PC-3 (cell line): ENCODE results near the gene ARHGAP6. TPM values are rescaled to one million over a fixed set of nuclear protein-coding genes. Genes with fewer than 3 reads are reported as not detected.
A peak's percentile ranks its signal among the peaks of the same experiment; 100 is the strongest.

Experiments
- ATAC-seq: fragments of 200-7000 bp; cut with Tn5 transposase; 2 replicates; pipeline ENCODE4 v1.9.1; 2020; ENCODE audit warnings: mild to moderate bottlenecking, moderate library complexity
- BruUV-seq: library from RNA; stranded (reverse); fragments of 400-500 nt; replicated peaks from 2 replicates; lab custom pipeline; 2021; lab: Mats Ljungman, UMichigan
- CTCF ChIA-PET: fragments of 300-600 bp; sonication (Branson Sonifier 250); formaldehyde crosslinking; loops from one replicate; lab custom pipeline; 2022; ENCODE audit warnings: antibody characterized with exemption; lab: Charles Lee
- POLR2A ChIA-PET: fragments of 300-600 bp; sonication (Branson Sonifier 250); formaldehyde crosslinking; loops from one replicate; lab custom pipeline; 2022; ENCODE audit warnings: antibody characterized with exemption; ENCODE audit not compliant: unreplicated experiment; lab: Charles Lee
- DNase-seq: peaks from one replicate; pipeline ENCODE4 v3.0.0-alpha.2; 2015
- H2AFZ ChIP-seq: fragments of 300-600 bp; sonication (generic); 2 replicates; pipeline ENCODE4 v1.6.0; 2016; ENCODE audit warnings: antibody characterized with exemption, low read length
- H3F3A ChIP-seq: fragments of 300-600 bp; sonication (generic); one replicate; pipeline ENCODE4 v1.6.0; 2017; ENCODE audit warnings: antibody characterized with exemption, low read length, control low read depth, mild to moderate bottlenecking; ENCODE audit not compliant: unreplicated experiment
- H3K27ac ChIP-seq: fragments of 300-600 bp; sonication (generic); 2 replicates; pipeline ENCODE4 v1.5.1; 2016; ENCODE audit warnings: mild to moderate bottlenecking, low read length
- H3K27me3 ChIP-seq: fragments of 300-600 bp; sonication (generic); 2 replicates; pipeline ENCODE4 v1.6.1; 2016; ENCODE audit warnings: low read length, mixed read lengths
- H3K36me3 ChIP-seq: fragments of 300-600 bp; sonication (generic); 2 replicates; pipeline ENCODE4 v1.6.1; 2016; ENCODE audit warnings: low read depth, mixed run types, low read length, mixed read lengths
- H3K4me1 ChIP-seq: fragments of 300-600 bp; sonication (generic); 2 replicates; pipeline ENCODE4 v1.5.1; 2016; ENCODE audit warnings: low read length; ENCODE audit not compliant: insufficient read depth
- H3K4me2 ChIP-seq: fragments of 300-600 bp; sonication (generic); 2 replicates; pipeline ENCODE4 v1.6.0; 2016; ENCODE audit warnings: low read length
- H3K4me3 ChIP-seq: fragments of 300-600 bp; sonication (generic); 2 replicates; pipeline ENCODE4 v1.5.1; 2016; ENCODE audit warnings: mild to moderate bottlenecking, low read length, mixed read lengths
- H3K79me2 ChIP-seq: fragments of 300-600 bp; sonication (generic); 2 replicates; pipeline ENCODE4 v1.6.1; 2017; ENCODE audit warnings: low read length, mixed read lengths
- H3K9ac ChIP-seq: fragments of 300-600 bp; sonication (generic); 2 replicates; pipeline ENCODE4 v1.6.0; 2016; ENCODE audit warnings: mild to moderate bottlenecking, low read length
- H3K9me2 ChIP-seq: fragments of 300-600 bp; sonication (generic); replicated peaks from 2 replicates; pipeline ENCODE4 v1.6.1; 2016; ENCODE audit warnings: mixed run types, low read length, mixed read lengths
- H3K9me3 ChIP-seq: fragments of 300-600 bp; sonication (generic); 2 replicates; pipeline ENCODE4 v1.6.1; 2016; ENCODE audit warnings: low read length, mixed read lengths
- H4K20me1 ChIP-seq: fragments of 300-600 bp; sonication (generic); 2 replicates; pipeline ENCODE4 v1.6.1; 2016; ENCODE audit warnings: low read length, mixed read lengths
- CTCF ChIP-seq: fragments of 300-600 bp; sonication (generic); conservative IDR thresholded peaks from 2 replicates; pipeline ENCODE4 v1.5.1; 2017; ENCODE audit warnings: antibody characterized with exemption, low read depth, mild to moderate bottlenecking, low read length
- EZH2 ChIP-seq: fragments of 300-600 bp; sonication (generic); IDR thresholded peaks from one replicate; pipeline ENCODE4 v1.6.1; 2017; ENCODE audit warnings: antibody characterized with exemption, mild to moderate bottlenecking, low read length; ENCODE audit not compliant: unreplicated experiment
- EZH2phosphoT487 ChIP-seq: fragments of 300-600 bp; sonication (generic); IDR thresholded peaks from 2 replicates; pipeline ENCODE4 v1.6.1; 2018; ENCODE audit warnings: mild to moderate bottlenecking, antibody characterized with exemption, low read length, borderline replicate concordance
- intact Hi-C: fragments of 100-400 bp; cut with micrococcal nuclease; formaldehyde crosslinking; loops from 2 replicates; pipeline ENCODE4 v1.9.0; 2023
- total RNA-seq: library from RNA; depleted of rRNA; stranded (reverse); fragments of >200 nt; gene quantifications from 2 replicates; pipeline ENCODE4 v1.2.3, GENCODE V29; 2014

The ARHGAP6 gene
- total RNA-seq, 1 experiment from 2014 or later, result 2.8 TPM

DNA sequence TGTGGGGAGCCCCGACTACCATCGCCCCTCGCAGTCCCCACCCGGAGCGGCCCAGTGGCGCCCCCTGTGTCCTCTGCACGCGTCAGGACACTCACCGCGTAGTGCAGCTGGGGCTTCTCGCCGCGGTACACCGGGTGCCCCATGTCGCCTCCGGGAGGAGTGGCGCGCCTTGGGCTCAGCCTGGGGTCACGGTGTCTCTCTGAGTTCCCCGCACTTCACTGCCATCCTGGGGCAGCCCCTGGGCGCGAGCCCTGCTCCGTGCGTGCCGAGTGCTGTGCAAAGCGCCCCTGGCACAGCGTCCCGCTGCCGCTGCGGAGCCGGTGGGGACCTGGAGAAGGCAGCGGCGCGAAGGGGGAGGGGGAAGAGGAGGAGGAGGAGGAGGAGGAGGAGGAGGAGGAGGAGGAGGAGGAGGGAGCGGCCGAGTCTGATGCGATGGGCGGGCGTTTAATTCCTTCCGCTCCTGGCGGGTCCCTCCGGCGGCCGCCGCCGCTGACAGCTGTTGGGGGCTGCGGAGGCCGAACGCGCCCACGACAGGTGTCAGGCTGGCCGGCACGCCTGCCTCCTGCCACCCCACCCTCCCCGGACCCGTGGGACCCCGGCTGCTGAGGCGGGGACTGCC is 238.2 kb downstream of the ARHGAP6 start:
- H3K4me2 ChIP-seq, result peak overlapping the region; percentile 78
- H3K4me1 ChIP-seq, result peaks cover 23% of the 10 kb centered on the region
- ATAC-seq (peak; percentile 72), DNase-seq (peak; percentile 26)
- no peaks in the 10 kb centered on the region for H3K36me3 ChIP-seq
- ChIA-PET POLR2A (no interaction called here), CTCF (interaction anchor here (1.3 kb wide), 1 partner anchor 46 kb away, joined by 5 read pairs; no protein-coding TSS in a partner anchor)
- TF ChIP-seq CTCF, result peak; percentile 59; the same call in 1 of the 2 replicates
- no peak for TF ChIP-seq EZH2
- no peak for TF ChIP-seq EZH2phosphoT487
- intact Hi-C loops, result loop anchor here (1.0 to 10.0 kb wide), 2 partner anchors 53 to 83 kb away; no protein-coding TSS in a partner anchor
- H3K79me2 ChIP-seq, result no peaks in the 10 kb centered on the region
- H3K4me3 ChIP-seq, result peak overlapping the region; percentile 77
- BruUV-seq, result no TSS peak
- H3K9ac ChIP-seq, result peak overlapping the region; percentile 10; the same call in 1 of the 2 replicates
- H3K27me3 ChIP-seq, result no peaks in the 10 kb centered on the region
- no peaks in the 10 kb centered on the region for H3K9me2 ChIP-seq
- no peaks in the 10 kb centered on the region for H3K9me3 ChIP-seq
- no peaks in the 10 kb centered on the region for H4K20me1 ChIP-seq
- no peak overlapping the region for H3K27ac ChIP-seq
- H2AFZ ChIP-seq, result peak overlapping the region; percentile 79
- H3F3A ChIP-seq, result no peaks in the 10 kb centered on the region

GRCh38 chrX:11426712-11427452 is 238.8 kb downstream of the ARHGAP6 start:
- peak overlapping the region; percentile 10; the same call in 1 of the 2 replicates for H3K9ac ChIP-seq
- ChIA-PET POLR2A (no interaction called here), CTCF (interaction anchor here (0.5 to 1.3 kb wide), 2 partner anchors 45 to 491 kb away, joined by 5 read pairs; no protein-coding TSS in a partner anchor)
- no peak overlapping the region for H3K27ac ChIP-seq
- no peak for TF ChIP-seq EZH2phosphoT487
- no peak for TF ChIP-seq EZH2
- peak overlapping the region; percentile 79 for H2AFZ ChIP-seq
- DNase-seq, result no peak
- ATAC-seq, result peak; percentile 21
- H3K27me3 ChIP-seq, result no peaks in the 10 kb centered on the region
- intact Hi-C loops, result loop anchor here (1.0 to 10.0 kb wide), 2 partner anchors 53 to 82 kb away; no protein-coding TSS in a partner anchor
- H3F3A ChIP-seq, result no peaks in the 10 kb centered on the region
- H3K79me2 ChIP-seq, result no peaks in the 10 kb centered on the region
- no peaks in the 10 kb centered on the region for H3K9me3 ChIP-seq
- H3K4me3 ChIP-seq, result peak overlapping the region; percentile 77
- peaks cover 23% of the 10 kb centered on the region for H3K4me1 ChIP-seq
- BruUV-seq, result TSS peak; percentile 23
- no peaks in the 10 kb centered on the region for H4K20me1 ChIP-seq
- no peaks in the 10 kb centered on the region for H3K36me3 ChIP-seq
- H3K4me2 ChIP-seq, result peak overlapping the region; percentile 78
- H3K9me2 ChIP-seq, result no peaks in the 10 kb centered on the region

GRCh38 chrX:11424903-11425674 is 240.6 kb downstream of the ARHGAP6 start:
- H3K4me2 ChIP-seq, result peak overlapping the region; percentile 53
- H3K36me3 ChIP-seq, result no peaks in the 10 kb centered on the region
- H3K9me3 ChIP-seq, result no peaks in the 10 kb centered on the region
- no peak overlapping the region for H3K9ac ChIP-seq
- no peak overlapping the region for H3K4me3 ChIP-seq
- POLR2A ChIA-PET, result no interaction called here
- H3K27ac ChIP-seq, result no peak overlapping the region
- peak; percentile 28 for ATAC-seq
- no TSS peak for BruUV-seq
- peak; percentile 57 for DNase-seq
- intact Hi-C loops, result loop anchor here (10.0 kb wide), 1 partner anchor 80 kb away; no protein-coding TSS in a partner anchor
- H3F3A ChIP-seq, result no peaks in the 10 kb centered on the region
- H3K4me1 ChIP-seq, result peaks cover 23% of the 10 kb centered on the region
- no peaks in the 10 kb centered on the region for H3K27me3 ChIP-seq
- CTCF ChIA-PET, result no interaction called here
- H2AFZ ChIP-seq, result no peak overlapping the region
- TF ChIP-seq EZH2phosphoT487 (no peak), EZH2 (no peak), CTCF (no peak)
- no peaks in the 10 kb centered on the region for H4K20me1 ChIP-seq
- no peaks in the 10 kb centered on the region for H3K9me2 ChIP-seq
- no peaks in the 10 kb centered on the region for H3K79me2 ChIP-seq
